NB4 (cell line): Measurements from ENCODE around the gene SPSB1.

ENCODE experiments used
- DNase-seq: peaks from one replicate; pipeline ENCODE4 v3.0.0; 2010; ENCODE audit warnings: low read depth
- H3K4me3 ChIP-seq: one replicate; pipeline ENCODE4 v1.5.1; 2011; ENCODE audit warnings: mild to moderate bottlenecking, low read depth, low read length, moderate library complexity
- CTCF ChIP-seq: IDR thresholded peaks from one replicate; pipeline ENCODE4 v1.5.1; 2012; ENCODE audit warnings: low read depth, low read length
- MAX ChIP-seq: IDR thresholded peaks from 2 replicates; pipeline ENCODE4 v1.6.1; 2011; ENCODE audit warnings: low read depth, low read length
- MYC ChIP-seq: IDR thresholded peaks from 2 replicates; pipeline ENCODE4 v1.6.1; 2011; ENCODE audit warnings: low read depth, low read length
- POLR2A ChIP-seq: IDR thresholded peaks from 2 replicates; pipeline ENCODE4 v1.6.1; 2011; ENCODE audit warnings: mild to moderate bottlenecking; ENCODE audit not compliant: insufficient read length; ENCODE audit errors: extremely low read depth

The SPSB1 gene

GRCh38 chr1:9292361-9293240 is at the start of gene SPSB1:
Gene SPSB1, plus strand, starts transcription at chr1:9292894. Its CDS starts 62,998 bp downstream, at chr1:9355892.
- peak; percentile 79 for DNase-seq
- peak within 1 kb of the TSS; percentile 48 for H3K4me3 ChIP-seq

GRCh38 chr1:9243066-9243739 is 49.5 kb upstream of the SPSB1 start:
- TF ChIP-seq MYC (no peak), POLR2A (no peak), CTCF (no peak), MAX (no peak)
- DNase-seq = peak; percentile 35
- H3K4me3 ChIP-seq = no peak overlapping the region

More at GRCh38 chr1:9292361-9293240, at the start of gene SPSB1:
- TF ChIP-seq MAX = no peak
- TF ChIP-seq POLR2A = peak; percentile 47

- peak; percentile 79 for DNase-seq
- no peak overlapping the region for H3K4me3 ChIP-seq
- no peak for TF ChIP-seq CTCF
- TF ChIP-seq POLR2A = no peak
- TF ChIP-seq MYC = peak; percentile 87
- TF ChIP-seq MAX = peak; percentile 97
Observed at GRCh38 chr1:9244501-9245229, 48.0 kb upstream of the SPSB1 start.

- H3K4me3 ChIP-seq = no peak overlapping the region
- no peak for DNase-seq
- no peak for TF ChIP-seq MYC
- no peak for TF ChIP-seq POLR2A
- no peak for TF ChIP-seq MAX
- no peak for TF ChIP-seq CTCF
Observed at GRCh38 chr1:9245230-9245619, 47.5 kb upstream of the SPSB1 start.

- H3K4me3 ChIP-seq = no peak overlapping the region
- no peak for TF ChIP-seq POLR2A
- DNase-seq = no peak
Observed at GRCh38 chr1:9245661-9246060, 47.0 kb upstream of the SPSB1 start.

- DNase-seq = no peak
- H3K4me3 ChIP-seq = no peak overlapping the region
- TF ChIP-seq POLR2A (no peak), CTCF (no peak), MAX (no peak), MYC (no peak)
Observed at GRCh38 chr1:9246215-9246614, 46.5 kb upstream of the SPSB1 start.
